SKM-1 treated with dmso at 0.1 percent for 144 hours (cell line): ENCODE measurements around the gene IDH2.
"Not testable (repeated sequence)": the region's sequence is repeated elsewhere in the genome, so short reads cannot be mapped to it uniquely, and the experiment has no call there.

Source experiments
- DNase-seq: peaks from one replicate; lab custom pipeline; 2025; ENCODE audit not compliant: unreplicated experiment; lab: John Stamatoyannopoulos, UW

IDH2 gene

DNA sequence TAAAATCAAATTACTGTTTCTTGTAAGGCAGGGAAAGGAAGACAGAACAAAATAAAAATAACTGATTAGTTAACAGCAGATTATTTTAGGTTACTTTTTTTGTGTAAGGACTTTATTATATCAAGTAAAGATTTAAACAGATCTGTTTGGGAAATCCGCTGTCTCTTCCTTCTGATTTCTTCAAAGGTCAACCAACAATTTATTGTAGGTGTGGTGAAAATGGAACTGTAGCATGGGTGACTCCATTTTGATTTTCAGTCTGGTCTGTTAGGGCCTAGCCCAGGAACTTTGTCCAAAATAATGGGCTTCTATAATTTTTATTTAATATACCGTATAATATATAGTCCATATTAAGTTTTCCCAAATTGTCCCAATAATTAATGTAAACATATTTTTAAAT lies 13.5 kb upstream of the IDH2 start:
- DNase-seq, result no peak

DNA sequence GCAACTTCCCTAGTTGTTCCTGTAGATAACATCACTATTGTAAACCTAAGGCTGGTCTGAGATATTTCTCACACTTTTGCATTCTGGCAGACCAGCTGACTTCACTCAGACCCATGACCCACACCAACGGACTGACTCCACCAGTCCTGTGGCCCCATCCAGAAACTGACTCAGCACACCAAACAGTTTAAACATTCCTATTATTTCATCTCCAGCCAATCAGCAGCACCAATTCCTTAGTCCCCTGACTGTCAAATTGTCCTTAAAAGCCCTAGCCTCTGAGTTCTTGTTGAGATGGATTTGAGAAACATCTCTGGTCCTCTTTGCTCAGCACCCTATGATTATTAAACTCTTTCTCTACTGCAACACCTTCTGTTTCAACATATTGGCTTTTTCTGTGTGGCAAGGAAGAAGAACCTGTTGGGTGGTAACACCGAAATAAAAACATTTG lies 12.2 kb upstream of the IDH2 start:
- no peak for DNase-seq

DNA sequence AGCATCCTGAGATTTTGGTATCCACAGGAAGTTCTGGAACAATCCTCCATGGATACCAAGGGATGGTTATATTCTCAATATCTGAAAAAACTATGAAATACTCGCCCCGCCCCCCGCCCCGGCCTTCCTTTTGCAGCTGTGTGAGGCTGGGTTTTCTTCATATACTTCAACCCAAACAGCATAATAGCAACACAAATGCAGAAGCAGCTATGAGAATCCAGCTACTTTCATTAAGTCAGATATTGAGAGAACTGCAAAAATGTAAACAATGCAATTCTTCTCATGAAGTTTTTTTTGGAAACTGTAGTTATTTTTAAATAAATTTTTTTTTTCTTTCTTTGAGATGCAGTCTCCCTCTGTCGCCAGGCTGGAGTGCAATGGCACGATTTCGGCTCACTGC lies 10.9 kb upstream of the IDH2 start:
- DNase-seq, result no peak

DNA sequence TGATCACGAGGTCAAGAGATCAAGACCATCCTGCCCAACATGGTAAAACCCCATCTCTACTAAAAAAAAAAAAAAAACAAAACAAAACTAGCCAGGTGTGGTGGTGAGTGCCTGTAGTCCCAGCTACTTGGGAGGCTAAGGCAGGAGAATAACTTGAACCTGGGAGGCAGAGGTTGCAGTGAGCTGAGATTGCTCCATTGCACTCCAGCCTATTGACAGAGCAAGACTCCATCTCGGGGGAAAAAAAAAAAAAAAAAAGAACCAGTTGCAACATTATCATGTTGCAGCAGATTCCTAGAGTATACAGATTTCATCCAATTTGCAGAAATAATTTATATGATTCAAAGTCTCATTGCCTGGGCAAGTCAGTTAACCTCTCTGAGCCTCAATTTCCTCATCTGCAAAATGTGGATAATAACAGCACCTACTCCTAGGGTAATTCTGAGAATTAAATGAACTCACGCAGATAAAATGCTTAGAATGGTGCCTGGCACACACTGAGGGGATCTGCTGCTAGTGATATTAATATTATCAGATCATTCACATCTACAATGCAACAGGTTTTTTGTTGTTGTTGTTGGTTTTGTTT lies 7.0 kb upstream of the IDH2 start:
- not testable (repeated sequence) for DNase-seq

DNA sequence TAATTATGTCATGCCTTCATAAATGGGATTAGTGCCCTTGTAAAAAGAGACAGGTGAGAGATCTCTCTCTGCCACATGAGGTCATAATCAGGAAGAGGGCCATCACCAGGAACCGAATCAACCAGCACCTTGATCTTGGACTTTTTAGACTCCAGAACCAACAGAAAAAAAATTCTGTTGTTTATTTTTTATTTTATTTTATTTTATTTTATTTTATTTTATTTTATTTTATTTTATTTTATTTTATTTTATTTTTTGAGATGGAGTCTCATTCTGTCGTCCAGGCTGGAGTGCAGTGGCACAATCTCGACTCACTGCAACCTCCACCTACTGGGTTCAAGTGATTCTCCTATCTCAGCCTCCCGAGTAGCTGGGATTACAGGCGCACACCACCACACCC lies 5.8 kb upstream of the IDH2 start:
- DNase-seq, result not testable (repeated sequence)

DNA sequence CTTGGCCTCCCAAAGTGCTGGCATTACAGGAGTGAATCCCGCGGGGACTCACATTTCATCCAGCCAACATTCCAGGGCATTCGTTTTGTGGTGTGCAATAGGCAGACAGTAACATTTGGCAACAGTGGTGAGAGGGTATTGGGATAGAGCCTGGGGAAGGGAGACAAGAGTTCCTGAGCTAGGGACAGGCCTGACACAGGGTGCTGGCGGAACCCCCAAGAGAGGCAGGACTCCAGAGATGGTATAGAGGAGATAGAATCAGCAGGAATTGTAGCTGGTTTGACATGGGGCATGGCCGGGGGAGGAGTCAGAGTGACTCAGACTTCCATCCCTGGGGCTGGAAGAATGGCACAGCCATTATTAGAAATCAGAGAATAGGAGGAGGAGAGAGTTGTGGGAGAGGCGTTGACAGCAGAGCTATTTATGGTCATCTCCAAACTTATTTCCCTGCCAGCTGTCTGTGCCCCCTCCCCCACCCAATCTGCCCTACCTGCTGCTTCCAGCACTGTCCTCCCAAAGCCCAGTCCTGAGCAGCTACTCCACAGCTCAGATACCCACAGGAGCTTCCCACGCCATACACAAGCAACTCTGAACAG lies 4.4 kb upstream of the IDH2 start:
- no peak for DNase-seq

DNA sequence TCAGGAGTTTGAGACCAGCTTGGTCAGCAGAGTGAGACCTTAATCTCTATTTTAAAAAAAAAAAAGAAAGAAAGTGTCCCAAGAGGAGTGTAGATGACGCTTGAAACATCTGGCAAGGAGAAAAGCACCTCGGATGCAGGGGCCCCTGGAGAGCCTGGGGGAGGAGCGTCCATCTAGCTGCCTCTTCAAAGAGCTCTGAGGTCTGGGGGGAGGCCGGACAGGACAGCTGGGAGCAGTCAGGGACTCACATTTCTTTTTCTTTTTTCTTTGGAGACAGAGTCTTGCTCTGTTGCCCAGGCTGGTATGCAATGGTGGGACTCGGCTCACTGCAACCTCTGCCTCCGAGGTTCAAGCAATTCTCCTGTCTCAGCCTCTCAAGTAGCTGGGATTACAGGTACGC lies 3.3 kb upstream of the IDH2 start:
- no peak for DNase-seq

DNA sequence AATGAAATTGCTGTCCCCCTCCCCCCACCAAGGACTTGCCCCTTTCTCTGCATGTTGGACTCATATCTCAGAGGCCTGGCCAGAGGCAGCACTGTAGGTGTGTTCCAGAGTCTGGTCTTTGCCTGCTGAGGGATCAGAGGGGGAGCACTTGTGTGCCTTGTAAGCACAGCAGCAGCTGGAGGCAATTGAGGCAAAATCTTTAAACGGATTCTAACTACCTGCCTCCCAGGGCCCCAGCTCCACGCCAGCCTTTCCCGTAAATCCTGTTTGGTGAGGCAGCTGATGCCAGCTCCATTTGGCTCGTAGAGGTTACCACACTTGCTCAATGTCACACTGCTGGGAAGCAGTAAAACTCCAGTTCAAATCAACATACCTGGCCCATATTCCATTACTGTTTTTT lies 2.3 kb upstream of the IDH2 start:
- no peak for DNase-seq

DNA sequence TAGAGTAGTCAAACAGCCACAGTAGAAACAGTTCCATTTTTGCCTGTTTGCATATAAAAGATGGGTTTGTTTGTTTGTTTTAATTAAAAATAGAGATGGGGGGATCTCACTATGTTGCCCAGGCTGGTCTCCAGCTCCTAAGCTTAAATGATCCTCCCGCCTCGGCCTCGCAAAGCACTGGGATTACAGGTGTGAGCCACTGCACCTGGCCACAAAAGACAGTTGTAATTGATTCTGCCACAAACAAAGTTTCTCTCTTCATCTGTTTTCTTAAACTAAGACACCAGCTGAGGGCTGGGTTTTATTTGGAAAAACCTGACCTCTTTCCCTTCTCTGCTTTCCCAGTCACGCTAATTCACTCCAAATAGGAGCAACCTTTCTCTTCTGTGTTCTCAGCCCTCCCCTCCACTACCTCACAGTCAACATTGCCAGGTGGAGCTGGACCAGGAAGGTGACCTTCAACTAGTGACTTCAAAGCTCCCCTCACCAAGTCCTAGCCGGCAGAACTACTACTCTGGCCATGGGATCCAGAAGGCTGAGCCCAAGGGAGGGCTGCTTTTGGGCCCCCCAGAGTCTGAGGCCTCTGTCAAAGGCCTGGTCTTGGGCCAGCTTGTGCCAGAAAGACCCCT lies 1.5 kb upstream of the IDH2 start:
- DNase-seq, result no peak

DNA sequence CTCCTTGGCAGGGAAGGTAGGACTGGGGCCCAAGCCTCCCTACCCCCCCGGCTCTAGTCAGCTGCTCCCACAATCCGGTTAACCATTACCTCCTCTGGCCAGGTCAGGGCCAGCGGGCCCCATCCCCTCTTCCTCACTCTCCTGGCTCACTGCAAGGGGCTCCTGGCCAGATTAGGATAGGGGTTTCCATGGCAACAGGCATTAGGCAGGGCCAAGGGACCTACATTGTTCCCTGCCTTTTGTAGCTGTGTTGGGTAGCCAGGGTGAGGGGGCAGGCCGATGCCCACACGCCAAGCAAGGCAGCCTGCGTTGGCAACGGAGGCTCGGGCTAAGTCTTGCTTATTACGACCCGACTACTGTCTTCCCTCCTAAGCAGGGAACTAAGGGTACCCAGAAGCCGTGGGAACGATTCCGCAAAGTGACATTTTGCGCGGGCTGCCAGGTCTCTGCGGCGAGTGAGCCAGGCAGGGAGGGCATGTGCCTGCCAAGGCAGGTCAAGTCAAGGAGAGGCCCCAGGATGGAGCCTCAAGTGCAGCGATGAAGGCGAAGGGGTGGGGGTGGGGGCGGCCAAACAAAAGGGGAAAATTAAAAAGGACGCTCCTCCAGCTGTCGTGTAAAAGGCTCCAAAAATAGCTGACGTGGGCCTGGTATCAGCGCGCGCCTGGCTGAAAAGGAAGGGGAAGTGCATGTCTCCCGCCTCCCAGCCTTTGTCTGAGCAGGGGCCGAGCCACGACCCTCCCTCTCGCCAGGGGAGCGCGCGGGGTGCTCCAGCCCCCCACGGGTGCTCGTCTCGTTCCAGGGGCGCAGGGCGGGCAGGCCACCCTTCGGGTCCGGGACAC lies 919 bp downstream of the IDH2 start:
- DNase-seq, result peak; percentile 56

DNA sequence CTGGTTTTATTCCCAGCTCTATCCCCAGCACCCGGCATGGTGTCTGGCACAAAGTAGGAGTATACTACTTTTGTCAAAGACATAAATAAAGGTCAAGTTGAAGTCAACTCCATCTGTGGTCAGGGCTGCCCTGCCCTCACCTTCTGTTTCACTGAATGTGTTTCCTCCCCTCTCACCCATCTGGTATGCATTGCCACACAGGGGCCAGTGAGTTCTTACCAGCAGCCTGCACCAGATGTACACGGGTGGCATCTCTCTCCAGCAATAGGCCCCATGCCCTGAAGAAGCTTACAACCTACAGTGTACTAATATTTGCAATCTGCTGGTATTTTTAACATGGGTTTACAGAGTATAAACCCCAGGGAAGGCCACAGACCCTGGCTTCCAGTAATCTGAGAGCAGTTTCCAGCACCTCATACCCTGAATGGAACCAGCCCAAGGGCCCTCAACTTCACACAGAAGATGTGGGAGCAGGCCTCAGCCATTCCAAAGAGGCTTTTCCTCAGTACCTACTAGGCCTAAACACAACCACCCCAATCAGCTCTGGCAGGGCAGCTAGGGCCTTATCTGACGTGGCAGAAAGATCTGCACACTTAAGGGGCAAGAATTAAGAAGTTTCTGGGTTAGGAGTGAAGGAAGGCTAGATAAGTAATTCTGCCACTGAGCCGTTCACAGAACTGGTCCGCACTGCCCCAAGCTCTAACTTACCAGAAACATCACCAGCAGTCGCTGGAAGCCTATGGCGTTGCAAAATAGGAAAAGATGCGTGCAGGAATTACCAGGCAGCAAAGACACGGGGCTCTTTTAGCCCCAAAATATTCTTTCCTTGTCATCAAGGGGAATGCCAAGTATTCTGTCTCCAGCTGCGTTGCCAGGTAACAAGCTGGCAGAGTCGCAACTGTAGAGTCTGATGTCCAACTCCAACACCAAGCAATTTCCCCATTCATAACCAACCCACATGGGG lies 2.1 kb downstream of the IDH2 start:
- DNase-seq, result peak; percentile 46

DNA sequence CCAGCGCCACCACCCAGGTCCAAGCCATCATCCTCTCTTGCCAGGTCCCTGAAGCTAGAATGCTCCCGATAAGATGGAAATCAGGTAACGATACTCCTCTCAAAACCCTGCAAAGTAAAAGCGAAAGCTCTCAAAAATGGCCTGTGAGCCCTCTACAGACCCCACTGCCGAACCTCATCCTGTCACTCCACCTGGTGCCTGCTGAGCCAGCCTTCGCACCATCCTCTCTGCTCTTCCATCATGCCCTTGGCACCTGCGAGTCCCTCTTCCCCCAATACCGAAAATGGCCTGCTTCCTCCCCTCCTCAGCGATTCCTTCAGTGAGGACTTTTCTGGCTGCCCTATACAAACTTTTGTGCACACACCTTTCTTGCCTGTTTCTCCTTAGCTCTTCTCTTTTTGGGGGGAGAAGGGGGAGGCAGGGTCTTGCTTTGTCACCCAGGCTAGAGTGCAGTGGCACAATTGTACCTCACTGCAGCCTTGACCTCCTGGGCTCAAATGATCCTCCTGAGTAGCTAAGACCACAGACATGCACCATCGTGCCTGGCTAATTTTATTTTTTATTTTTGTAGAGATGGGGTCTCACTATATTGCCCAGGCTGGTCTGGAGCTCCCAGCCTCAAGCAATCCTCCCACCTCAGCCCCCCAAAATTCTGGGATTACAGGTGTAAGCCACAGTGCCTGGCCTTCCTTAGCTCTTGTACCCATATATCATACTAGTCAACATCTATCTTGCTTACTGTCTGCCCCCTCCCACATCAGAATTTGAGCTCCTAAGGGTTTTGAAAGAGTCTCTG lies 3.0 kb downstream of the IDH2 start:
- DNase-seq, result no peak

DNA sequence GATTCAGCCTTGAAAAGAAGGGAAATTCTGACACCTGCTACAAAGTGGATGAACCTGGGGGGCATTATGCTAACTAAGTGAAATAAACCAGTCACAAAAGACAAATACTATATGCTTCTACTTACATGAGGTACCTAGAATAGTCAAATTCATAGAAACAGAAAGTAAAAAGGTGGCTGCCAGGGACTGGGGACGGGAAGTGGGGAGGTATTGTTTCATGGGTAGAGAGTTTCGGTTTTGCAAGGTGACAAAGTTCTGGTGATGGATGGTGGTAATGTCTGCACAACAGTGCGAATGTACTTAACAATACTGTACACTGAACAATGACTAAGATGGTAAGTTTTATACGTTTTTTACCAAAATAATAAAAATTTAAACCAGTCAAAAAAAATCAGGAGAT lies 4.8 kb downstream of the IDH2 start:
- DNase-seq, result no peak

DNA sequence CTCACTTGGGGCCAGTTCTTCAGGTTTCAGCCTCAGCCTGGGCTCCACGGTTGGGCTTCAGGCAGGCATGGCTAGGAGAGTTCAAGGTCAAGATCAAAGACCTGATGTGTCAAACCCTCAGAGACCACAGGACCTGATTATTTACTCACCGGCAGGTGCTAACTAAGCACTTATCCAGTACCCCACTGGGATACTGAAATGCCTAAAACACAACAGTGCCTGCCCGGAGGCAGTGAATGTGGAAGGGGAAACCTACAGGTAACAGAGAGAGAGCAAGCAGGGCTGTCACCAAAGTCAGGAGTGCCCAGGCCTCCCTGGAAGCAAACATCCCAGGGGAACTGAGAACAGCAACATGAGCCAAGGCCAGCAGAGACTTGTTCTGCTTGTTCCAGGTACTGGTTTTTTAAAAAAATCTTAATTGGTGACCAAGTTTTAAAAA lies 6.7 kb downstream of the IDH2 start:
- DNase-seq, result no peak

DNA sequence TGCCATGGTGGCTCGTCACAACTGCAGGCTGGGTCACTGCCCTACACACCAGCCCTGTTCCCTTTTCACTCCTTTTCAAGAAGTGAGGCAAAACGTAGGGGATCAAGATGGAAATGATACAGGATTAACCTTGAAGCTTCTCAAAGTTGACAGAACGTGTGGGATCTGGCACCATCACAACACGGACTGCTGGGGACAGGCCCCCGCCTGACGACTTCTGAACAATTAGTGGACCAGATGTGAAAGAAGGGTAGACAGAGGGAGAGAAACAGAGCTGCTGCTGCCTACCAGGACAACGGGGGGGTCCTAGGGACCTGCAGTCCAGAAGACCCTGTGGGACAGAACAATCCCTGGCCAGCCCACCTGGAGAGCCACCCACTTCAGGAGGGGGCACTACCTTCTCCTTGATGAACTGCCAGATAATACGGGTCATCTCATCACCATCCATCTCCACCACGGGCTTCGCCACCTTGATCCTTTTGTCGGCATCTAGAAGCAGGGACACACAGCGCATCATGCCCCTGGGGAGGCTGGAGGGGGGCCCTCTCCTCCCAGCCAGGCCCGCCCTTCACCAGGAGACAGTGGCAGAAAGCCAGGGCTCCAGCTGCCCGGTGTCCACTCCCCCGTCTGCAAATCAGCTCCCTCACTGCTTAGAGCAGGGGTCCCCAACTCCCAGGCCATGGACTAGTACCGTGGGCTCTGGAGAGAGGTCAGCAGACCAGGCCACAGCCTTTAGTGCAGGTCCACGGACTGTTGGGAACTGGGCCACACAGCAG lies 10.9 kb downstream of the IDH2 start:
- no peak for DNase-seq

DNA sequence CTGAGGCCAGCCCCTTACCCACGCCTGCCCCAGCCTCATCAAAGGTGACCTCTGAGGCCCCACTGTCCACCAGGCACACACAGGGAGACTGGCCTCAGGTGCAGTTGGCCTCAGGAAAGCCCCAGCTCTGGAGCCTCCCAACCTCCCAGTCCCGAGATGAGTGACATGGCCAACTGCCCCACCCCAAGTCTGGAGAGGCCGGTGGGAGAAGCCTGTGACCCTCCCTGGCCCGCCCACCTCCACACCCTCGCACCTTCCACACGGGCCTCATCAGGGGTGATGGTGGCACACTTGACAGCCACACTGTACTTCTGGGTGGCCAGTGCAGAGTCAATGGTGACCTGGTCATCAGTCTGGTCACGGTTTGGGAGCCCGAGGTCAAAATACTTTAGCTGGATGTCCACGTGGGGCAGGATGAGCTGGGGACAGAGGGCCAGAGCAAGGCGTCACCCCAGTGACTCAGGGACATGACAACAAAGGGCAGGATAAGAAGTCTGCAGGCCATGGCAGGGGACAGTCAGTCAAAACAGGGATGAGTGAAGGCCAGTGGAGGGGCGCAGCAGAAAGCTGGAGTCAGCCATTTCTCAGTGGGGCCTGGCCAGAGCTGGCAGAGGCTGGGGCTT lies 11.9 kb downstream of the IDH2 start:
- DNase-seq, result no peak

DNA sequence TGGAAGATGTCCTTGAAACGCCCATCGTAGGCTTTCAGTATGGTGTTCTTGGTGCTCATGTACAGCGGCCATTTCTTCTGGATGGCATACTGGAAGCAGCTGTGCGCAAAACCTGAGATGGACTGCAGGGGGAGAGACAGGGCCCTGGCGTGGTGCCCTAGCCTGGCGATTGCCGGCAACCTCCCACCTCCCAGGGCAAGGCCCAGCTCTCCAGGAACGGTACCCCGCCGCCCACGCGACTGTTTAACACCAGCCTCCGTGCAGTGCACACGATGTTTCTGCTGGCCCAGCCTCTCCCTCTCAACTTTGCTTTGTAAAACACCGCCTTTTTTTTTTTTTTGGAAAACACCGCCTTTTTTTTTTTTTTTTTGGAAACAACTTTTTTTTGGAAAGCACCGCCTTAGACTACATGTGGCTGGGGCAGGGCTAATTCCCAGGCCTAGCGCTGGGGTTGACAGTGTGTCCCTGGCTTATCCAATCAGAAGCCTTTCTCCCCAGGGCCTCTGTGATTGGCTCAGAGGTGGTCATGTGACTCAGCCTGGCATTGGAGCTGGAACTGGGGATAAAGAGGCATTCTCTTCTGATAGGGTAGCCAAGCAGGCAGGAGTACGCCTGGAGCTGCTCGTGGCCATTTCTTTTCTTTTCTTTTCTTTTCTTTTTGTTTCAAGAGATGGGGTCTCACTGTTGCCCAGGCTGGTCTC lies 14.7 kb downstream of the IDH2 start:
- DNase-seq, result peak; percentile 12

DNA sequence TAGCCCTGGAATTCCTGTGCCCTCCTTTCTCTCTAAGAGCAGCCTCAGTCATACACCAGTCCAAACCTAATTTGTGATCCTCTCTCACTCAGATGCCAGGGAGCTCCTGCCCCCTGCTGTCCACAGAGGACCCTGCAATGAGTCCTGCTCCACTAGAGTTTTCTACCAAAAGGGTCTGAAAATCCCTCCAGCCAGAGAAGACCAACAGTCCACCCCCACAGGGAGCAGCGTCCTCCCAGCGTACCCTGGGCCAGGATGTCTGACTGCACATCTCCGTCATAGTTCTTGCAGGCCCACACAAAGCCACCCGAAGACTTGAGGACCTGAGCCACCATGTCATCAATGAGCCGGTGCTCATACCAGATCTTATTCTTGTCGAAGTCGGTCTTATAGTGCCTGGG lies 15.4 kb downstream of the IDH2 start:
- peak; percentile 16 for DNase-seq
